NCI-H2171 (cell line): ENCODE results near the gene KIF24.
"Not testable (repeated sequence)": the region's sequence is repeated elsewhere in the genome, so short reads cannot be mapped to it uniquely, and the experiment has no call there.

Experiments
- DNase-seq: peaks from one replicate; lab custom pipeline; 2025; lab: John Stamatoyannopoulos, UW

Gene KIF24, protein sequence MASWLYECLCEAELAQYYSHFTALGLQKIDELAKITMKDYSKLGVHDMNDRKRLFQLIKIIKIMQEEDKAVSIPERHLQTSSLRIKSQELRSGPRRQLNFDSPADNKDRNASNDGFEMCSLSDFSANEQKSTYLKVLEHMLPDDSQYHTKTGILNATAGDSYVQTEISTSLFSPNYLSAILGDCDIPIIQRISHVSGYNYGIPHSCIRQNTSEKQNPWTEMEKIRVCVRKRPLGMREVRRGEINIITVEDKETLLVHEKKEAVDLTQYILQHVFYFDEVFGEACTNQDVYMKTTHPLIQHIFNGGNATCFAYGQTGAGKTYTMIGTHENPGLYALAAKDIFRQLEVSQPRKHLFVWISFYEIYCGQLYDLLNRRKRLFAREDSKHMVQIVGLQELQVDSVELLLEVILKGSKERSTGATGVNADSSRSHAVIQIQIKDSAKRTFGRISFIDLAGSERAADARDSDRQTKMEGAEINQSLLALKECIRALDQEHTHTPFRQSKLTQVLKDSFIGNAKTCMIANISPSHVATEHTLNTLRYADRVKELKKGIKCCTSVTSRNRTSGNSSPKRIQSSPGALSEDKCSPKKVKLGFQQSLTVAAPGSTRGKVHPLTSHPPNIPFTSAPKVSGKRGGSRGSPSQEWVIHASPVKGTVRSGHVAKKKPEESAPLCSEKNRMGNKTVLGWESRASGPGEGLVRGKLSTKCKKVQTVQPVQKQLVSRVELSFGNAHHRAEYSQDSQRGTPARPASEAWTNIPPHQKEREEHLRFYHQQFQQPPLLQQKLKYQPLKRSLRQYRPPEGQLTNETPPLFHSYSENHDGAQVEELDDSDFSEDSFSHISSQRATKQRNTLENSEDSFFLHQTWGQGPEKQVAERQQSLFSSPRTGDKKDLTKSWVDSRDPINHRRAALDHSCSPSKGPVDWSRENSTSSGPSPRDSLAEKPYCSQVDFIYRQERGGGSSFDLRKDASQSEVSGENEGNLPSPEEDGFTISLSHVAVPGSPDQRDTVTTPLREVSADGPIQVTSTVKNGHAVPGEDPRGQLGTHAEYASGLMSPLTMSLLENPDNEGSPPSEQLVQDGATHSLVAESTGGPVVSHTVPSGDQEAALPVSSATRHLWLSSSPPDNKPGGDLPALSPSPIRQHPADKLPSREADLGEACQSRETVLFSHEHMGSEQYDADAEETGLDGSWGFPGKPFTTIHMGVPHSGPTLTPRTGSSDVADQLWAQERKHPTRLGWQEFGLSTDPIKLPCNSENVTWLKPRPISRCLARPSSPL (N-terminal part only)

DNA sequence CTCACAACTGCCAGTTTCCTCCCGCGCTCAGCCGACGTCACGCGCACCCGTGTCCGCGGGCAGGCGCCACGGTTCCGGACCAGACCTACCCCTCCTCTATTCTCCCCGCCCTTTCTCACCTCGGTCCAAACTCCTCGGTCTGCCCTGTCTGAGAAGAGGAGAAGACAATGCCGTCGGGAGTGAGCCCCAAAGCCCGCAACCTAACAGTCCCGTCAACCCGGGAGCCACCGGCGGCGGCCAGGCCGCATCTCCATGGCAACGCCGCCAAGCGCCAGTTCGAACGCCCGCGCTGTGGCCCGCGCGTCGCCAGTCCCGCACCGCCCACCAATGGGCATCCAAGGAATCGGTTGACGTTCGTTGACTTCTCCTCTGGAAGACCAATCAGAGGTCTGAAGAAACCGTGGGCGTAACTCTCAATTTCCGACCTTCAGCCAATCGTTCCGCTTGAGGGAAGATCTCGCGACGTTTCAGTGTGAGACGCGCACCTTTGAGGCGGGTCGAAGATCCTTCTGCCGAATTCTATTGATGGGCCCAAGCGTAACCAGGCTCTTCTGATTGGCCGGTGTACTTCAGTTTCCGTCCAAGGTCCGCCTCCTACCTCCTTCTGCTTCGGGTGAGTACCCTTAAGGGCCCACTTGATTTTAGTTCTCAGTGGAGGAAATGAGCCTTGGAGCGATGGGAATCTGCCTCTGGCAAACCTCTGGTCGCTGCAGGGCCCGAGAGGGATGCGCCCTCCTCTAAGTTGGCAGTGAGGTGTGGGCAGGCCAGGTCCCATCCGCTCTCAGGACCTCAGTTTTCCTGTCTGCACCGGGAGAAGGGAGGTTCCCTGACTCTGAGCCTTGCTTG, at the start of gene KIF24, which contains the start of gene NUDT2:
Gene KIF24, minus strand, starts transcription at position 282 of the 846 bp plus-strand sequence. CDS start 17,922 bp downstream, outside the sequence.
Gene NUDT2, plus strand, starts transcription at position 583 of the 846 bp plus-strand sequence. CDS start 9,471 bp downstream, outside the sequence.
- DNase-seq, result peak; percentile 90

DNA sequence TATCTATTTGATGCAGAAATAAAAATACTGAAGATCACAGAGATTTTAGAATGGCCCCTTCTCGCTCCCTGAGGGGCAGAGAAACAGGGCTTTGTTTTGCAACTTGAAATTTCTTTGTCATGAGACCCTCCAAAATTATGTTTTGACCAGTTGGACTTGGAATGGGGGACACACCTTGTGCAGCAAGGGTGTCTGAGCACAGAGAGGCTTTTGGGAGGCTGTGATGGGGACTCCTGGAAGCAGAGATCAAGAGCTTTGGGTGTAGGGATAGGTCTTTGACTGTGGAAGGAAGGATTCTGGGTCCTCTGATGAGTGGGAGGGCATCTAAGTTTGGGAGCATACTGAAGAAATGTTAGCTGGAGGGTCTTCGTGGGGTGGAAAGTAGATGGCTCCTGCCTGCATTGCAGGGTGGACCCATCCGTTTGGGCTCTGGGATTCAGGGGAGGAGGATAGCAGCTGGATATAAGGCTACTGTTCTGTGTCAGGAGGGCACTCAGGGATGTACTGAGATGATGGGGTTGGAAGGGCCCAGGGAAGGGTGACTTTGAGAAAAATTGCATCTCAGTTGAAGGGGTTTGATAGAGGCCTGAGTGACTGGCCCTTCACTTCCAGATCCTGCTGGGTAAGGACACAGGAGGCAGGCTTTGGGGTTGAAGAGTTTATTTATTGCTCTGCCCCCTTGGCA, 49.5 kb upstream of the KIF24 start:
- no peak for DNase-seq

DNA sequence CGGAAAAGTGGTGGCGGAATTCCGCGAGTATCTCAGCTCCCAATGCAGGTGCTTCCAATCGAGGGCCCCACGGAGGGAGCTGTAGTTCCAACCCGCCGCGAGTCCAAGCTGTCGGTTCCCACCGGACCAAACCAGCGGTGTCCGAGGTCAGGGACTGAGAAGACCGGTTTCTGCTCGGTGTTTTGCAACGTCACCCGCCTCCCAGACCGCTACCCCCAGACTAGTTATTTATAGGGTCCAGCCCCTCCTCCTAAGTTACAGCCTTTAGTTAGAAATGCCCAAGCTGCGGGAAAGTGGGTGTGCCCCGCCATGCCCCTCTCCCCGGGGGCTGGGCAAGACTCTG, 48.3 kb upstream of the KIF24 start:
- DNase-seq, result no peak

DNA sequence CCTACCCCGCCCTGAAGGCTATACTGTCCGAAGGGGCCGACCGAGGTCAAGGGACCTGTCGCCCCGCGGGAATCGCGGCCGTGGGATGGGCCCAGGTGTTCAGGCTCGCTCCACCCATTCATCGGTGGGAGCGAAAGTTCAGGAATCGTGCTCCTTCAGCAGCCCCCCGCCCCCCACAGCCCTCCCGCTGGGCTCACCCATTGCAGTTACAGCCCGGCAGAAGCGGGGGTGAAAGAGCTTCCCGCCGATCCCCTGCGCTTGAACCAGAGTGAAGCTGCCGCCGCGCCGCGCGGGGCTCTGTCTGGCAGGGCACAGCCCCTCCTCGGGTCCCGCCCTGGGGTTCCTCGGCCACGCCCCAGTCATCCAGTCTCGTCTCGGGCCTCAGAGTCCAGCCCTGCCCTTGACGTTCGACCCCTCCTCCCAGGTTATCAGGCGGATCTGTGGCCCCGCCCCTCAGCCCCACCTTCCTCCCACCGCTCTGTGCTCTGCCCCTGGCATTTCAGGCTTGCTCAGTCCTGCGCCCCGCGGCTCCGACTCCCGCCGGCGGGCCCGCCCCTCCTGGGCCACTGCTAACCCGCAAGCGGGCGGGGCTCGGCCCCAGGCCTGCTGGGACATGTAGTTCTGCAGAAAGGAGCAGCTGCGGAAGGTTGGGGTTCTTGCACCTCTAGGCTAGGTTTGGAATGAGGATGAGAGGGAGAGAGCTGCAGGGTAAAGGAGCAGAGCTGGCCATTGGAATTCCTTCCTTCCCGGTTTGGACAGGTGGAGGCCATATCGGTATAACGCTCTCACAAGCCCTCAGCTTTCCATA, 47.7 kb upstream of the KIF24 start, which contains the start of gene MYORG:
Gene MYORG, minus strand, starts transcription at position 303 of the 808 bp plus-strand sequence. CDS start 3,955 bp downstream, outside the sequence.
- DNase-seq, result peak; percentile 76

DNA sequence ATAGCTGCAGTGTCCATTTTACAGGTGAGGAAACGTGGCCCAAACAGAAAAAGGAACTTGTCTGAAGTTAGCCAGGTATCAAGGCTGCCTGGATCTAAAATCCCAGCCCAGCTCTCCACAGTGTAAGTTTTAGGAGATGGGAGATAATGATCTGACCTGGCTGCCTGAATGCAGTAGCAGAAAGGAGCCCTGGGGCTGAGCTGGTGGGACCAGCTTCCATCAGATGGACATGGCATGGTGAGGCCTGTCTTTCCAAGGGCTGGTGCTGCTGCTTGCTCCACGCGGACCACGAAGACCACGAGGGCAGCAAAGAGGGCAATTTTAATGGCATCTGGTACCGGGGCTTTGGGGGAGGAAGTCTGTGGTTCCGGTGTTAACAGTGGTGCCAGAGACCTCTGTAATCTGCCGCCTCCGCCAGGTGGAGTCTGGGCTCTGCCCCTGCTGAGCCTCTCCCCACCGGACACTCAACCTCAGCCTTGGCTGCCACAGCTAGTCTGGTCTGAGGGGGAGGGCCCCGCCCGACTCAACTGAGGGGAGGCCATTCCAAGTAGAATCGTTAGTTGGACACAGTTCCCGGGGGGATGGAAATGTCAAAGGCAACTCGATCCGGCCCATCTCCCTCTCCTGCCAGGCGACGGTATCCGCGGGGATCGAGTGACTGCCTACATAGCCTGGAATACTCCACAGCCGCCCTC, 47.0 kb upstream of the KIF24 start:
- DNase-seq, result no peak

DNA sequence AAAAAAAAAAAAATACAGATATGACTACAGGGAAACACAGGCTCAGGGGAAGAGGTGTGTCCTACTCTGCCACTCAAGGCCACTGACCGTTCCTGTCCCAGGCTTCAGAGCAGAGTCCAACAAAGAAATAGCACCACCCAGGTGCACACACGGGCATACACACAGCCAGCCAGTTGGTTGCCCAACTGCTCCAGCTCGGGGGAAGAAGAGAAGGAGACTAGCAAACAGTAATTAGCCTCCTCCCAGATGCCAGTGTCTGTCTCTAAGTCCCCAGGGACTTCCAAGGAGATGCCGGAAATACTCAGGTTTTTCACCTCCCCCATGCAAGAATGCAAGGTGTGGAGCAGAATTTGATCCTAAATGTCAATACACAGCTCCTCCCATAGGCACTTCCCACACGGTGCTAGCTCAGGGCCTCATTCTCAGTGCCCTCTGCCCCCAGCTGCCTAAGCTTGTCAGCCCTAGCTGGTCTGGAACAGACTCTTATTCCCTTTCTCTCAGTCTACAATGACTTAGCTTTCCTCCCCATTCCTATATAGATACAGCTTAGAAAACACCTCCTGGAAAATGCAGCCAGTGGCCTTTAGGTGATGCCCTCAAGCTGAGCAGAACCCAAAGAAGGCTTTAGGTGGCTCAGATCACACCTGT, 46.0 kb upstream of the KIF24 start:
- peak; percentile 76 for DNase-seq

DNA sequence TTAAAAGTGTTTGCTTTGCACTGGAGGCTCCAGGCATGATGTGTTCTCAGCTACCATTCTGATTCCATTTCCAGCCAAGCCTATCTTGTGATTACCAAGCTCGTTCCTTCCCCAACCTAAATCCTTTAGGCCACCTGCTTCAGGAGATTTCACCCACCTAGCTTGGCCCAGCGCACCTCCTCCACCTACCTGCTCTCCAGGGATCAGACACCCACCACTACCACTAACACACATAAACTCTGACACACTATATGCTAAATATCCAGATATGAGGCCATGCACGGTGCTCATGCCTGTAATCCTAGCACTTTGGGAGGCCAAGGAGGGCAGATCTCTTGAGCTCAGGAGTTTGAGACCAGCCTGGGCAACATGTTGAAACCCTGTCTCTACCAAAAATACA, 45.3 kb upstream of the KIF24 start:
- DNase-seq, result no peak

DNA sequence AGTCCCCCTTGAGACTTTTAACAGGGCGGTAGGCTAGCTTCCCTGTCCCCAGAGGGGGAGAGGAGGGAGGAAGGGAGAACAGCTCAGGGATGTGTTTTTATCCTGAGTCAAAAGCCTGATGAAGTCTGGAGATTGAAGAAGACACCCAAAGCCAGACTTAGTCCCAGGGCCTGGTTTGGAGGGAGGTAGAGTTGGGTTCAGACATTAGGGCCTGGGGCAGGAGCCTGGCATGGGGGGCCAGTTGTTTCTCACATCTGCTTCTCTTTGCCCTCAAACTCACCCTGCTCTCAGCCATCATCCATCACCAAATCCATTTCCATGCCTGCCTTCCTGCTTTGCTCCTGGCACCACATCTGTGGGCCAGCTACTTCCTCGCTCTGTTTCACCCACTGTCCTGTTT, 44.7 kb upstream of the KIF24 start:
- no peak for DNase-seq

DNA sequence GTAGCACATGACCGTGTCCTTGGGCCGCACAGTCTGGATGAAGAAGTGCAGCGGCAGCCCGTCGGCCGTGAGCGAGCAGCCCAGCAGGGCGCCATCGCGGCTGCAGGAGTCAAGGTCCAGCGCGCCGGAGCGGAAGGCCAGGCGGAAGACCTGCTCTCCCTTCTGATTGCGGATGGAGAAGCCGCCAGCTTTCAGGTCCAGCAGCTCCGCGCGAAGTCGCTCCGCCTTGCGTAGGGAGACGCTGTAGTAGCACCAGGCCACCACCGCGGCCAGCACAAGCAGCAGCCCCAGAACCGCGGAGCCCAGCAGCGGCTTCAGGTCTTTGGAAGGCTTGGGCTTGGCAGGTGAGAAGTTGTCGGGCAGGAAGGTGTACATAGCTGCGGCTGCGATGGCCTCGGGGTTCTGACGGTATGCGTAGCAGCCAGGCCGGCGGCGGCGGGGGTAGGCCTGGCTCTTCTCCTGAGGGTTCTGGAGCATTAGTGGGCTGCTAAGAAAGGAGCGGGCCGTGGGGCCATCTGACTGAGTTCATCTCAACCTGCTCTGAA, 43.5 kb upstream of the KIF24 start:
- no peak for DNase-seq

DNA sequence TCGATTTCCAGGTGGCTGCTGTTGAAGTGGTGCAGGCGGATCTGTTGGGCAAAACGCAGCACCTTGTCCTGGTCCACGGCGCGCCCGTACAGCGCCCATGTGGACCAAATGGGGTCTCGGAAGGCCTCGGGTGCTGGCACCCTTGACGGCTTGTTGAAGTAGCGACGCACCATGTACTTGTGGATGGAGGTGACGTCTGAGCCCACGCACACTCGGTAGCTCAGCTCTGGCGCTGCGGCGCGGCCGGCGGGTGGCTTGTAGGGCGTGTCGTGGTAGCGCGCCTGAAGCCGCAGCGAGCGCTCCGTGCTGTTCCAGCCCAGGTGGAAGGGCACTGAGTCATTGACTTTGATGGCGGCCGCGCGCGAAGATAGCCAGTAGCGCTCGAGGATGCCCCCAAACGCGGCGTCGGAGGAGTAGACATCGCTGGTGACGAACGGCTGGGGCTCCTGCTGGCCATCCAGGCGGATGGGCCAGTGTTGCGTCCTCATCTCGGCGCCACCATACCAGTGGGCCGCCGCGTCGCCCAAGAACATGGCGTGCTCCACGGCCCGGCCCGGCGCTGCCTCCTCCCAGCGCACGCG, 42.9 kb upstream of the KIF24 start:
- DNase-seq, result no peak

DNA sequence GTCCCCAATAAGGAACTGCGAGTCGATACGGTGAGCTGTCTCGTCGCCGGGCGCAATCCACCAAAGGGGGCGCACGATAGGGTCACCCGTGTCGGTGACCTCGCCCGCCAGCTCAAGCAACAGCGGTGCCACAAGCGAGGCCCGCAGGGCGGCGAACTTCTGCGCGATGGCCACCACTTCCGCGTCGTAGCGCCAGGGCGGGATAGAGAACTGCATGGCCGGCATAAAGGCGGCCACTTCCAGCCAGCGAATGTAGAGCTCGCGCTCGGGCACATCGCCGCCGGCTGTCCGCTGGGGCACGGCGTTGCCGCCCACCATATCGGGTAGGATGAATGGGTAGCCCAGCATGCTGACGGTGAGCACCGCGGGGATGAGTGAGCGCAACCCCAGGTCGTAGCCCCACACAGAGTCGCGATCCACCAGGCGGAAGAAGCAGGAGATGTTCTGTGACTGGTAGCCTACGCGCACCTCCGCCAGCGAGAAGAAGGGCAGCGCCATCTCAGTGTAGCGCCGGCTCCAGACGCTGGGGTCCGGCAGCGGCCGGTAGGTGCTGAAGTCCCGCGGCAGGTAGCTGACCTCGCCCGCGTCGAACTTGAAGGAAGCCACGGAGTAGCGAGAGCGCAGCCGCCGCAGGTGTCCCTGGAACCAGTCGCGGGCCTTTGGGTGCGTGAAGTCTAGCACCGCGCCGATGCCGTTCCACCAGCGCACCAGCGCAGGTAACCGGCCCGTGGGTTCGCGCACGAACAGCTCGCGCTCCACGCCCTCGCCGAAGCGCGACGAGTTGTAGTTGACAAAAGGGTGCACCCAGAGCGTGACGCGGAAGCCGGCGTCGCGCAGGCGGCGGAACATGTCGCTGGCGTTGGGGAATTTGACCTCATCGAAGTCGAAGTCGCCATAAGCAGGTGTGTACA, 42.2 kb upstream of the KIF24 start:
- DNase-seq, result no peak

DNA sequence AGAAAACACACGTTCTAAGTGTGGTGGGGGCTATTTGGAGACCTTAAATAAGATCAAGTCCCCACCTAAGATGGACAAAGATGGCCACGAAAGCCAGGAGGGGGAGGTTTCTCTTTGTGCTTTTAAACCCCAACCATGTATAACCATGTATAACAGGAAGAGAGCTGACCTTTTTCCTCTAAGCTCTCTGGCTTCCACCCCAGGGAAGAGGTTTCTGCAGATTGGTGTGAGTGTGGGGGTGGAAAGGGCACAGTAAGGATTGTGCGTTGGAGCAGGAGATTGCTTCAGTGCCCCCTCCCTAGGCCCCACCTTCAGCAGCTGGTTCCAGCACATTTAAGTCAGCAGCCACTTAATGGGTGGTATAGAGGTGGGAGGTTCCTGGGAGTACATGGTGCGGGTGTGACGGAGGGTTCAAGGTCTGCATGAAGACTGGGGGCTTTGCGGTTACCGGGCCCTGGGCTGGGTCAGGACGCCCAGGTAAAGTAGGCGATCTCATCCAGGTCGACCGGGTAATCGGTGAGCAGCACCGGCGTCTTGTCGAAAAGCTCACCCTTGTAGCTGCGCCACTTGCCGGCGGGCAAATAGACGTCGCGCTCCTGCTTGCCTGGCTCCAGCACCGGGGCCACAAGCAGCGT, 41.4 kb upstream of the KIF24 start:
- DNase-seq, result no peak

DNA sequence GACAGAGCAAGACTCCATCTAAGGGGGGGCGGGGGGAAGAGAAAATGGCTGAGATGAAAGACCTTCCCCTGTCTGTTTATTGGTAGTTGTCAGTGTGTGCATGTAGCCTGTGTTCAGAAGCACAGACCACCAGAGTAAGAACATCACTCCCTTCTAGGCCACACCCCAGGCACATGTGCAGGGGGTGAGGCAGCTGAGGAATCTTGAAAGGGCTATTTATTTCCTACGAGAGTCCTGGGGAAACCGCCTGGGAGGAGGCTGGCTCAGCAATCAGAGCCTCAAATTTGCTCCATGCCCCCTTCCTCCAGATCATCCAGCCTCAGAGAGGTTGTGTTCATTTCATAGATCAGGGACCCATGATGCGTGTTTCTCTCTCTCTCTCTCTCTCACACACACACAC, 40.6 kb upstream of the KIF24 start:
- no peak for DNase-seq

DNA sequence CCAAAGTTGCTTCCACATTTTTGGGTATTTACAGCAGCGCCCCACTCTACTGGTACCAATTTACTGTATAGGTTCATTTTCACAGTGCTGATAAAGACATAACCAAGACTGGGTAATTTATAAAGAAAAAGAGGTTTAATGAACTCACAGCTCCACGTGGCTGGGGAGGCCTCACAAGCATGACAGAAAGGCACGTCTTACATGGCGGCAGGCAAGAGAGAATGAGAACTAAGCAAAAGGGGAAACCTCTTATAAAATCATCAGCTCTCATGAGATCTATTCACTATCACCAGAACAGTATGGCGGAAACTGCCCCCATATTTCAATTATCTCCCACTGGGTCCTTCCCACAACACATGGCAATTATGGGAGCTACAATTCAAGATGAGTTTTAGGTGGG, 39.7 kb upstream of the KIF24 start:
- not testable (repeated sequence) for DNase-seq

DNA sequence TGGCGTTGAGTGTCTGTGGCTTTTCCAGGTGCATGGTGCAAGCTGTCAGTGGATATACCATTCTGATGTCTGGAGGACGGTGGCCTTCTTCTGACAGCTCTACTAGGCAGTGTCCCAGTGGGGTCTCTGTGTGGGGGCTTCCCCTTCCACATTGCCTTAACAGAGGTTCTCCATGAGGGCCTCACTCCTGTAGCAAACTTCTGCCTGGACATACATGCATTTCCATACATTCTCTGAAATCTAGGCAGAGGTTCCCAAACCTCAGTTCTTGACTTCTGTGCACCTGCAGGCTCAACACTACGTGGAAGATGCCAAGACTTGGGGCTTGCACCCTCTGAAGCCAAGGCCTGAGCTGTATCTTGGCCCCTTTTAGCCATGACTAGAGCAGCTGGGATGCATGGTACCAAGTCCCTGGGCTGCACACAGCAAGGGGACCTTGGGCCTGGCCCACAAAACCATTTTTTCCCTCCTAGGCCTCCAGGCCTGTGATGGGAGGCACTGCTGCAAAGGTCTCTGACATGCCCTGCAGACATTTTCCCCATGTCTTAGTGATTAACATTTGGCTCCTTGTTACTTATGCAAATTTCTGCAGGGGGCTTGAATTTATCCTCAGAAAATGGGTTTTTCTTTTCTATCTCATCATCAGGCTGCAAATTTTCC, 38.8 kb upstream of the KIF24 start:
- DNase-seq, result not testable (repeated sequence)

DNA sequence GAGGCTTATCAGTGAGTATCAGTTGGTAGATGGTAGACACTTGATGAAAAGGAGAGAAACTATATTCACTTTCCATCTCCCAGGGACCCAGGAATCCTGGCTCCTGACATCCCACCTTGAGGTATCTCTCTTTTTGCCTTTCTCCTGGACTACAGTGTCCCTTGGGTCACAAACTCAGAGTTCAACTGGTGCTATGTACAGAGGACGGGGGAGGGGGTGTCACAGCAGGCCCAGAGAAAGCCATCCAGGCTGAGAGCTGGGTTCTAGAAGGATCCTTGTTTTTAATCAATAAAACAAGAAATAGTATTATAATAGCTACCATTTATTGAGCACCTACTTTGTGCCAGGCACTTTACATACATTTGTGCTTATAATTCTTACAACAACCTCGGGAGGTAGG, 37.3 kb upstream of the KIF24 start:
- DNase-seq, result no peak
